ENCODE data around the gene AKIP1.

- TF ChIP-seq POLR2AphosphoS5 (IDR thresholded peaks at IDR 0.05; ENCODE audit: borderline replicate concordance, low read depth, low read length) (no peak), EZH2 (IDR thresholded peaks at IDR 0.05) (no peak), FOXP2 (optimal IDR thresholded peaks at IDR 0.05; ENCODE audit: control extremely low read depth, extremely low read length, insufficient read depth) (no peak)
These were observed 3.9 kb upstream of the AKIP1 start for GRCh38 chr11:8907116-8907515.
